Activated T-helper 1 cell treated with Interleukin-2 at 50 U/mL for 16 hours (primary cell): Measurements from ENCODE around the gene TCEA3.

ENCODE experiments used
- DNase-seq: peaks from one replicate; pipeline ENCODE4 v3.0.0-alpha.2; 2020; ENCODE audit warnings: low read depth

TCEA3 gene

DNA sequence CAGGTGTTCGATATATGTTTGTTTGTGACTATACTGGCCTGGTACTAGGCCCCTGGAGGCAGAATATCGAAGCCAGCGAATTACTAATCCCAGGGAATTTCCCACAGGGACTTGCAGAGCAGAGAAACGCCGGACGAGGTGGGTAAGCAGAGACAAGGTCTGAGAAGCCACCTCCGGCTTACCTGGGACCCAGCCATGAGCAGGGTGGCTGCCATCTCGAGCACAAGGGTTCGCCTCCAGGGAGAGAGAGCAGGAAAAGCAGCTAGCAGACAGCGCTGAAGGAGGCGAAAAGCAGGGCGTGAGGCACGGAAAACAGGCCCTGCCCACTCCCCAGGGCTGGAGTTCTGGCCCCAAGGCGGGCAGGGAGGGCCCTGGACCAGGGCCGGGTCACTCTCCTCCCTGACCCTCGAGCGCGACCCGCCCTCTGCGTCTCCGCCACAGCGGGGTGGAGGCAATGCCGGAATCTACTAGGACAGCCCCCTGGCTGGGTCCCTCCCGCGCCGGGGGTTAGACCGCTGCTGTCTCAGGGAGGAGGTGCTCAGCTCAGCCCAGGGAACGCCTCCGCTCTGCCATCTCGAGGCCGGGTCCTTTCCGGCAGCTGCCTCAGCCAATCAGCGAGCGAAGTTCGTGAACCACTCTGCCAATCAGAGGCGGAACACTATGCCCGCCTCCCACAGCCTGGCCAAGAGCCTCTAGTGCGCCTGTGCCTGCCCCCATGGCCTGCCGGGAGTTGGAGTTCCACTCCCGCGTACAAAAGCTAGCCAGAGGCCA lies 56.6 kb downstream of the TCEA3 start:
- peak; percentile 97 for DNase-seq

DNA sequence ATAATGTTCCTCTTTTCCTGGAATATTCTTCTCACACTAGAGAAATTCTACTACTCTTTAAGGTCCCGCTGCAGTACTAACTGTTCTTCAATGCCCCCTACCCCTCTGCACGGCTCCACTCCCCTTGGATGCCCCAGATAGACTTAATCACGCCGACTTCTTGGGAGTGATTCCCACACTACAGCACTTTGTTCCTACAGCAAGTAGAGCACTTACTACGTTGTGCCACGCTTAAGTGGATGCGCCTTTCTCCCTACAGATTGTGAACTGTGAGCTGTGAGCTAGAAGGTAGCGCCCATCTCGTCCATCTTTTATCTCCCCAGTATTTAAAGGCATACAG lies 57.1 kb downstream of the TCEA3 start:
- no peak for DNase-seq

DNA sequence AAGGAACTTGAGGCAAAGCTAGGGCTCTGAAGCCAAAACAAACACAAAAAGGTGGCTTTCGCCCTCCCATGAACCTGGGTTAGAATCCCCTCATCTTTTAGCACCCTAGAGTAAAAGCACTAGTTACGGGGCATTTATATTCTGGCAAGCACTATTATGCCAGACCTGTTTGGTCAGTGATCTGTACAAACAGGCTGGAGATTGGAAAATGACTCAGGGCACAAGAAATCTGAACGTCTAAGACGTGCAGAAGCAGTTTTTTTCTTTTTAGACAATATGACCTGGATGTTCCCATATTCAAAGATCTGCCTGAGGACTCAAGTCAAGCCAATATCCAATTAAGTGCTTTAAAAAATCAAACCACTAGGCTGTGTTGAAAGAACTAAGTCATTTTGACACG lies 58.0 kb downstream of the TCEA3 start:
- no peak for DNase-seq

DNA sequence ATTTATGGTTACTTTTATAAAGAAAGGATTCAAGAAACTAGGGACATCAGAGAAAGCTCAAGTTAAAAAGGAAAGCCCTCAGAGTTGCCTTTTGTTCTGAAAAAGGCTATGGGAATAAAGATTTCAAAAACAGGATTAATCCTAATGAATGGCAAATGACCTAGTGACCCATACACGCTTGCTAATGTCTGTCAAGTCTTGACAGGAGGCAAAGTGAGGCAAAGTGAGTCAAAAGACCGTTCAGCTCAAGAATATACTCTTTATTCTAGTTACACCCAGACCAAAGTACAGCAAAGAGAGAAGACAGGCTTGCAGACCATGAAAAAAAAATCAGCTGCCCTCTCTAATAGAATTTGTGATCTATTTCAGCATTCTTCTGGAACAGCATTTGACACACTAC lies 58.4 kb downstream of the TCEA3 start:
- DNase-seq: no peak

DNA sequence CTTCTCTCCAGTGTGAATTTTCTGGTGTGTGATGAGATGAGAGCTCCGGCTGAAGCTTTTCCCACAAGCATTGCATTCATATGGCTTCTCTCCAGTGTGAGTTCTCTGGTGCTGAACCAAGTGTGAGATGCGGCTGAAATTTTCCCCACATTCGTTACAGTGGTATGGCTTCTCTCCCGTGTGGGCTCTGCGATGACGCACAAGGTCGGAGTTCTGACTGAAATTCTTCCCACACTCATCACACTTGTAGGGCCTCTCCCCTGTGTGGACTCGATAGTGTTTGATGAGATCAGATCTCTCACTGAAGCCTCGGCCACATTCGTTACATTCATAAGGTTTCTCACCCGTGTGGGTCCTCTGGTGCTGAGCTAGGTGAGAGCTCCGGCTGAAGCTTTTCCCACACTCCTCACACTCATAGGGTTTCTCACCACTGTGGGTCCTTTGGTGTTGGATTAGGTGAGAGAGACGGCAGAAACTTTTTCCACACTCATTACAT lies 62.3 kb downstream of the TCEA3 start:
- no peak for DNase-seq

DNA sequence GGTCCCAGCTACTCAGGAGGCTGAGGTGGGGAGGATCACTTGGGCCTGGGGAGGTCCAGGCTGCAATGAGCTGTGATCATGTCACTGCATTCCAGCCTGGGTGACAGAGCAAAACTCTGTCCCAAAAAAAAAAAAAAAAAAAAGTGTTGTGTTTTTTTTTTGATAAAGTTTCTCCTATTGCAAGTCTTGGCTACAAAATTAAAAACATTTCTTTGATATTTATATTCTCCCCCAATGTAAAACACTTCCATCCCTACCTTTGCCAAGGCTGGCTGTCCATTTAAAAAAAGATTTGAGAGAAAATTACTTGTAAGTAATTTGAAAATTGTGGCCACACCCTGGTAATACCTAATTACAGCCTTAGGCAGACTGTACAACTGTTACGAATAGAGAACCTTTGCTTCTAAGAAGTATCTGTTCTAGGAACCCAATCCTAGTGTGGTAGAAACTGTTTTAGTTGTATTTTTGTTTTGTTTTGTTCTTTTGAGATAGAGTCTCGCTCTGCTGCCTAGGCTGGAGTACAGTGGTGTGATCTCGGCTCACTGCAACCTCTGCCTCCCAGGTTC lies 66.2 kb downstream of the TCEA3 start:
- DNase-seq: no peak

DNA sequence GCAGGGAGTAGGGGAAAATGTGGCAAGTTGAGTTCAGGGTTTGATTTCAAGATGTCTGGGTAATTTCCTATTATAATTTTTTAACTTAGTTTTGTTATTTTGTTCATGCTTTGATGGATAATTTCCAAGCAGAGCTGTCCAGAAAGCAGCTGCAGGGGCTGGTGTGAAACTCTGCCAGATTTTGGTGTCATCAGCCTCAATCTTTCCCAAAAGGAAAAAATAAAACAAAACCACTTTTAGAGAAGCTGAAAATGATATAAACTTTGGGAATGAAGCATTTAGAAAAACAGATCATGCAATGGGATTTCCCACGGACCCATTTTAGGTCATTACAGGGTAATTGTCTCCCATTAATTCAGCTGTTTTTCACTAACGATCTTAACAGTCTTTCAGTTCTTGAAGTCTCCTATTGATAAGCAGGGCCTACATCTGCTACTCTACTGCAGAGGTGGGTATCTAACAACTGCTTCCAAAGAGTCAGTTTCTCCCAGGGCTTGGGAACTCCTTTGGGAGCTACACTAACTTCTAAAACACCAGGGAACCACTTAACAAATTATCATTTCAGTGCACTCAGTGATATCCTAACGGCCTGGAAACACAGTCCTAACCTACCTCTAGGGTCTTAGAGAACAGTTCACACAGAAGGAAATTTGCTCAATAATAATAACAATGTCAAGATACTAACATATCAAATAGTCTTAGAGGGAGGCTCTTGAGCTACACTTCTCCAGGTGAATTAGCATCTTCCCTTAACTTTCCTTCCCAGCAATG lies 67.2 kb downstream of the TCEA3 start:
- DNase-seq: no peak

DNA sequence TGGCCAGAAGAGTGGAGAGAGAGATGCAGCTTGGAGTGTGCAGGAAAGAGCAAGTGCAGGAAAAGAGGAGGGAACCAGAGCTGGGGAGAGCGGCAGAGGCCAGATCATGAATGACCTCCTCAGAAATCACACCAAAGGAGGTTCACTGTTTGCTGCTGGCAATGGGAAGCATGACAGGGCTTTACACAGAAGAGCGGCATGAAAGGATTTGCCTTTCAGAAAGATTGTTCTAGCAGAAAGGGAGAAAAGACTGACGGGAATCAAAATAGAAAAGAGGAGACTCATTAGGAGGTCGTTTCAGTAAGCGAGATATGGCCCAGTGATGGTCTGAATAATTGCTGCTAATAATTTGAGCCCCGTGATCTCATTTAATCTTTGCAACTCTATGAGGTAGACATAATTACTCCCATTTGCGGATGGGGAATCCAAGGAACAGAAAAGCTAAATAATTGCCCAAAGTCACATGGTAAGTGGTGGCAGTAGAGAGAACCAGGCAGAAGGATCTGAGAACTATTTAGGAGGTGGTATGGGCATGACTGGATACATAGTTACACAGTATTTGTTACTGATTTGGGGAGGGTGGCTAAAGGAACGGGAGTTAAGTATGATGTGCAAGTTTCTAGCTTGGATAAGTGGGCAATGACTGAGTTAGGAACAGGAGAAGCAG lies 67.9 kb downstream of the TCEA3 start:
- DNase-seq: no peak

DNA sequence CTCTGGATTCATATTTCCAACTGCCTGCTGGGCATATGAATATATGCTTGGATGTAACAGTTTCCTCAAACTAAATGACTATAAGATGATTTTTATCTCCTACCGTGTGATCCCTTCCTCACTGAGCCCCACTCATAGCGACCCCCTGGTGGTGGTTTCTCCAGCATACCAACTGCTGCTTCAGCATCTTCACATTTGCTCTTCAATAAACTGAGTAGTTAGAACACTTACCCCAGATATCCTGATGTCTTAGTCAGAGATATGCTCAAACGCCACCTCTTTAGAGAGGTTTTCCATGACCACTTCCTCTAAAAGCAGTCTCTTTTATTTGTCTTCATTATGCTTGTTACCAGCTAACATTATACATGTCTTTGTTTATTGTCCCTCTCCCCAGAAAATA lies 70.3 kb downstream of the TCEA3 start:
- no peak for DNase-seq

DNA sequence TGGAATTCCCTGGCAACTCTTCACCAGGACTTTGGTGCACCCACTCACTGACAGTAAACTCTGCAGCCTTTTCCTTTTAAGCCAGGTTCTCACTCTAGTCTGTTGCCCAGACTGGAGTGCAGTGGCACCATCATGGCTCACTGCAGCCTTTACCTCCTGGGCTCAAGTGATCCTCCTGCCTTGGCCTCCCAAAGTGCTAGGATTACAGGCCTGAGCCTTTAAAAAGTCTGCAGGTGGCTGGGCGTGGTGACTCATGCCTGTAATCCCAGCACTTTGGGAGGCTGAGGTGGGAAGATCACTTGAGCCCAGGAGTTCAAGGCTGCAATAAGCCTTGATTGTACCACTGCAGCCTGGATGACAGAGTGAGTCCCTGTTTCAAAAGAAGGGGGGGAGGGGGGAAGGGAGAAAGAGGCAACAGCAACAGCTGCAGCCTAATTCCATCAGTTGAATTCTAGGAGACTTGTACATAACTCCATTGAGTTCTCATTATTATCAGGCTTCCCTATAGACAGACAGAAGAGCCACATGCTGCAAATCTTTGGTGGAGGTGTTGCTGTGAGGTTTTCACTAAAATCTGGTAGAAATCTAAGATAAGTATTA lies 72.4 kb downstream of the TCEA3 start:
- no peak for DNase-seq

DNA sequence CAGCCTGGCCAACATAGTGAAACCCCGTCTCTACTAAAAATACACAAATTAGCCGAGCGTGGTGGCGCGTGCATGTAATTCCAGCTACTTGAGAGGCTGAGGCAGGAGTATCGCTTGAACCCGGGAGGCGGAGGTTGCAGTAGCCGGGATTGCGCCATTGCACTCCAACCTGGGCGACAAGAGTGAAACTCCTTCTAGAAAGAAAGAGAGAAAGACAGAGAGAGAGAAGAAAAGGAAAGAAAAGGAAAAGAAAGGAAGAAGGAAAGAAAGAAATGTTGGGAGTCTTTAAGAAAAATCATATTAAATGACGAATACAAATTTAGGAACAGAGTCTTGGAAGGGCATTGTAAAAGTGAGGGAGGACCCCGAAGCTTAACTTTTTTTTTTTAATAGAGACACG lies 78.6 kb downstream of the TCEA3 start:
- no peak for DNase-seq

DNA sequence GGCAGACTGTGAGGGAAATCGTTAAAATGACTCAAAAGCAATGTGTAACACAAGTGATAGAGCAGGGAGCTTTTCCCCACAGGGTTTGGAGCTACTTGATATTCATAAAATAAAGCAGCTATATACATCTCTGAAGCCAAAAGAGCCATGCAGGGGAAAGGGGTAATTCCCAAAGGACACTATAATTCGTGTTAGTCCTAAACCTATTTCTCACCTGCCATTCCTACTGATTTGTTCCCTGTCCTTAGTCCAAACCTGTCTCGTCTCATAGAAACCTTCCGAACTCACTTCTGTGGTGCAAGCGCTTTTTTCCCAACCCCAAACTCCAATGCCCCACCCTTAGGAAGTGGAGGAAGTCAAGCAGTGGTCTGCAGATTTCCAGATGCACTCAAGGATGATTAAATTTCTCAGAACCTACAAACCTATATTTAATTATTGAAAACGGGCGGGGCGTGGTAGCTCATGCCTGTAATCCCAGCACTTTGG lies 79.5 kb downstream of the TCEA3 start:
- DNase-seq: no peak

DNA sequence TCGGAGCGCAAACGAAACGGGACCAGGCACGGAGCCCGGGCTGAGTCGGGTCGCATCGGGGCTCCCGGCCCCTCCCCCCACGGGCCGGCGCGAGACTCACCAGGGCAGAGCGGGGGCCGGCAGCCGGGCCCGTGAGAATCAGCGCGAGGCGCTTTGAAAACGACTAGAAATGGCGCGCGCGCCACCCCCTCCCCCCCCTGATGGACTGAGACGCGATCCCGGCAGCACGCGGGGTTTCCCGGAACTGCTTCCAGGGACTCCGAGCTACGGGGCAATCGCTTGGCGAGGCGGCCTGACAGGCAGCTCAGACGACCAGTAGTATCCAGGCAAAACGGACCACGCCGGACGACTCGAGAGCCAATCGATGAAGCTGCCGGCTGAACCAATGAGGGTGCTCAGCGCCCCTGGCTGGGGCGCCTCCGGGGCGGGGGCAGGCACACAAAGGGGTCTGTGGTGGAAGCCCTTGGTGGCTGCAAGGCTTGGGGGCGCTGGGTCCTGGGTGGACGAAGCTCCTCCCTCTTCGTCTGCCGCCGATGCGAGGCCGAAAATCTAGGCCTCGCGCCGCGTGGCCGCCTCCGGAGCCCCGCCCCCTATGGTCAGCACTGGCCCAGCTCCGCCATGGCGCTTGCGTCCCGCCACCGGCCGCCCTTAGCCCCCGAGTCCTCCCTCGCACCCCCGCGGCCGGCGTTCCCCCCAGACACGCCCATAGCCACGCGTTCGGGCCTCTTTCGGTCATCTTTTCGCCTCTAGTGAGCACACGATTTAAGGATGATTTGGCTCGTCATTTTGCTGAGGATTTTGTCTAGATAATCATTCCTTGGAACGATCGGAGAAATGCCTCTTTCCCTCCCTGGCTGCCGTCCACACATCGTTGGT lies 80.2 kb downstream of the TCEA3 start, which contains the start of gene HNRNPR:
TSS of gene HNRNPR (minus strand) at position 174 of the 876 bp plus-strand sequence. CDS start 3,276 bp downstream, outside the sequence.
- peak; percentile 96 for DNase-seq

DNA sequence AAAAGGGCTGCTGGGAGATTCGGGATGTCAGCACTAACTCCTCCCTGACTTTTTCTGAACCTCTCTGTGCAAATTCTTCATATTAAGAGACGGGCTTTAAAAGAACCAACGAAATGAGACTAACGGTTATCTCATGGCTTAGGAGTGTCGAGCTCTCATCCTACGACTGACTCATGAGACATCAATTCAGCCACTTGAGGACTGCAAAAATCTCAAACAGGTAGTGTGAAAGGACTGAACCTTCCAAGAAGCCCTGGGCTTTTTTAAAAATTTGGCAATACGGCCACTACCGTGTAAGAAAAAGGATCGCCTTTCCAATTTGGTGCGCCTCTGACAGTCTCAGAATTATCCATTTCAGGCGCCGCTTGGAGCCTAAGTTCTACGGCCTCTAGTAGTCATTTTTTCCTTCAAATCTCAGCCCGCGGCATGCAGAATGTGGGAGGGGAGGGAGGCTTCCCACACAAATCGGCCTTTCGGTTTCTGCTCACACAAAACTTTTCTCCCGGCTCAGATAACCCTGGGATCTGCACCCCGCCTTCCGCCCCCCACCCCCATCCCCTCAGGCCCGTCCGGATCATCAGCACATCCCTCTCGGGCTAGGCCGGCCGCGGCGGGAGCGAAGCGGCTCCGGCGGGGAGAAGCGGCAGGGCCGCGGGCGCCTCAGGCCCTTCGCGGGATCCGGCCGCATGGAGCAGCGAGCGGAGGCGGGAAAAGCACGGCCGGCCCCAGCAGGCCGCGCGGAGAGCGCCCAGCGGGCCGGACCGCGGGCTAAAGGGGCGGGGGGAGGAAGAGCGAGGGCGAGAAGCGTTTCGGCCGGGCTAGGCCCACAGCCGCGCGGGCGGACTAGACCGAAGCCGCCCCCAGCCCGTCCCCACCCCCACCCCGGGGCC lies 81.1 kb downstream of the TCEA3 start:
- DNase-seq: peak; percentile 5

DNA sequence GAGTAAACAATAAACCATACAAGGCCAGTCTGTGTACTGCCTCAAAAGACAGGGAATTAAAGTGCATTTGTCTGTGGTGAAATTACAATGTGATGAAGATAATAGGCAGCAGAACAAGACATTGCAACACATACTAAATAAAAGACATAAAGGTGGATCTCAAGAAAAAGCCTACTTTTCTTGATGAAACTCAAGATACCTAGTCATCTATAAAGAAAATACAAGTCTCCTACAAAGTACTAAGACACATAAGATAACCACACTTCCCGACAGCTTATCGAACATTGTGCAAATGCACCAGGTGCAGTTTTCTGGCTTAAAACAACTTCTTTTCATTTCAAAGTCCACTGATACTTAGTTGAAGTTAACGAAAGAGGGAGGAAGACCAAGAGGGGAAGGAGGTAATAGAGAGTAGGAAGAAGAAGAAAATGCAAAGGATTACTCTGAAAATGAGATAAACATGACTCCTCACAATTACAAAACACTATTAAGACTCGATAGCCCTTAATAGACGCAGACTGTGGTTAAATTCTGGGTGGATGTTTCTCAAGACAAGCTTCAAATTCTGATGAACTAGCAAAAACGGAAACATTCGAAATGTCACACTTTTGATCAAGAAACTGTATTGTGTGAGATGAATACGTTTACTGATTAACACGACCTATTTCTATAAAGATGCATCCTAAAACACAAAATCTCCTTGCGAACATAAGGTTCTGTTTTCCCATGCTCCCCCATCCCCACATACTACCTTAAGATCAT lies 82.4 kb downstream of the TCEA3 start:
- no peak for DNase-seq

DNA sequence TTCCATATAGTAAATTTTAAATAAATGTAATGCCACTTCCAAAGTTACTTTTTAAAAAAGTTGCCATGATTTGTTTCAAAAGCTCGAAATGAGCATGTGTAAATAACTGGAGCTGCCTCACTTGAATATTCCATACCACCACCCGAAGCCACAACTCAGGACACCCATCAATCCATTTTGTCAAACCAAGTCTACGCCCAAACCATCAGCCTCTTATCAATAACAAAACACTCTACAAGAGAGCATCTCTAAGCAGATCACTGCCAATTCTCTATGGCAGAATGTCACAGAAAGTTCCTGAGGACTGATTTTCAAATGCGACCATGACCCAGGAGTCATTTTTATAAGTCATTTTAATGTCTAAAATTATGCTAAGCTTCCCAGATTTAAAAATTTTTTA lies 84.9 kb downstream of the TCEA3 start:
- DNase-seq: no peak

DNA sequence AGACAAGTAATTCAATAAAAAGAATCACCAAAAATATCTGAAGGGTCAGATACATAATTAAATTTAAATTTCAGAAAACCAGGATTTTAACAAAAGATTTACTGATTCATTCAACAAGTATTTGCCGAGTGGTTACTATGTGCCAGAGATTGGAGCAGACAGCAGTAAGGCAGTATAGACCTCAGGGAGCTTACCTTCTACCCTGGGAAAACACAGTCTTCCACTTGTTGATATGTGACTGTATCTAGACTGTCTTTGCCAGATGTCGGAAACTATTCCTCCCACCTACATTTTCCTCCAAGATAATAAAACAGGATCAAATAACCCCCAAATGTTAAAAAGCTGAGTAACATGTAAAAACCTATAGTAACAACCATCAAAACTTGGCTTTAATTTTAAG lies 86.7 kb downstream of the TCEA3 start:
- DNase-seq: no peak

DNA sequence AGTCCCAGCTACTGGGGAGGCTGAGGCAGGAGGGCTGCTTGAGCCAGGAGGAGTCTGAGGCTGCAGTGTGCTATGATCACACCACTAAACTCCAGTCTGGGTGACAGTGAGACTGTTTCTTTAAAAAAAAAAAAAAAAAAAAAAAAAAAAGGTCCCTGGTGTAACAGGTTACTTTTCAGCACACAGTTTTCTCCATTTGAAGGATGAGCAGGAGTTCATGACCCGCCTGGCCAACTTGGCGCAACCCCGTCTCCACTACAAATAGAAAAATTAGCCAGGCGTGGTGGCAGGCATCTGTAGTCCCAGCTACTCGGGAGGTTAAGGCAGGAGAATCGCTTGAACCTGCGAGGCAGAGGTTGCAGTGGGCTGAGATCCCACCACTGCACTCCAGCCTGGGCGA lies 92.8 kb downstream of the TCEA3 start:
- DNase-seq: no peak
